Right hindlimb (tissue), 1 donor: ENCODE data around the gene MT1G.
"Not testable (repeated sequence)": the region's sequence is repeated elsewhere in the genome, so short reads cannot be mapped to it uniquely, and the experiment has no call there.

Experiments used
- DNase-seq: peaks from one replicate; pipeline ENCODE4 v3.0.0-alpha.2; 2018

The MT1G gene

DNA sequence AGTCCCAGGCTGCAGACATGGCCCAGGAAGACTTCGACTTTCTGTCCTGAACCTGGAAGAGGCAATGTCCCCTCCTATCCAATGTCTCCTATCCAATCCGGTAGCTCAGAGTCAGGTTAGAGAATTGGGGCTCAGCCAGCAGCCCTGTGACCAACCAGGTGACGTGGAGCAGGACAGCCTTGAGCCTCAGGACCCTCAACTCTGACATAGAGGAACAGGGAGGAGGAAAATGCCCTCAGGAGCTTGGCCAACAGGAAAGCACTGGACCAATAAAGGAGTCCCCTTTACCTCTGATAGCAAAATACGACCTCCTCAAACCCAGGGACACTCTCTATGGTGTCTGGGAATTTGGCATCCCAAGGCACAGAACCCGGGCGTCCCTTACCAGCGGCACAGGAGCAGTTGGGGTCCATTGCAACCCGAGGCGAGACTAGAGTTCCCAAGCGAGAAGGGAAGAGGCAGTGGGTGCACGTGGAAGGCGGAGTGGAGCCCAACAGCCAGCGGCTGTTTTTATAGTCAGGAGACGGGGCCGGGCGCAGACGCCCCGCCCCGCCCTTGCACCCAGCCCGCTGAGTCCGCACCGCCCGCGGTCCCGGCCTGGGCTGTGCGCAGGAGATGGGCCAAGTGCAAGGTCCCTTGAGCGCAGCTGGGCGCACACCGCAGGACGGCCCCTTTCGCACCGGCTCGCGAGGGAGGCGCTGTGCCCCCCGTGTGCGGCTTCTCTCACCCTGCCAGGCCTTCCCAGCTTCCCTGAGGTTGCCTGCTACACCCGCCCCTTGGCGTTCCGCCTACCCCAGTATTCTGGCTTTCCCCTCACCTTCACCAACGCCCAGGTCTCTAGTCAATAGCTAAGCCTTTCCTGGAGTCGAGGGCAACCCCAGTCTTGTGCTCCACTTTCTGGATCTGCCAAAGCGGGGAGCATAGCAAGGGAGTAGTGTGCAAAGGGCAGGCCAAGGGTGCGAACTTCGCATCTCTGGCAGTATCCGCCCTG, at the start of gene MT1G:
Gene MT1G (minus strand): TSS at position 485 of the 991 bp plus-strand sequence. CDS start 72 bp downstream, at position 413.
- DNase-seq = no peak

DNA sequence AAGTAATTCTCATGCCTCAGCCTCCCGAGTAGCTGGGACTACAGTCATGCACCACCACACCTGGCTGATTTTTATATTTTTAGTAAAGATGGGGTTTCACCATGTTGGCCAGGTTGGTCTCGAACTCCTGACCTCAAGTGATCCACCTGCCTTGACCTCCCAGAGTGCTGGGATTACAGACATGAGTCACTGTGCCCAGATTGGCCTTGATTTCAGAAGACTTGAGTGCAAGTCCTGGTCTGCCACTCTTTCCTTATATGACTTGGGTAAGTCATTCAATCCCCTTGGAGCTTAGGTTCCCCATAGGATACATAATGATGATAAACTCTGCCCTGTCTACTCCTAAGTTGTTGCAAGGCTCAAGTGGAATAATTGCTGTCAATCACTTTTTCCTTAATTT, 49.7 kb upstream of the MT1G start:
- DNase-seq = not testable (repeated sequence)

DNA sequence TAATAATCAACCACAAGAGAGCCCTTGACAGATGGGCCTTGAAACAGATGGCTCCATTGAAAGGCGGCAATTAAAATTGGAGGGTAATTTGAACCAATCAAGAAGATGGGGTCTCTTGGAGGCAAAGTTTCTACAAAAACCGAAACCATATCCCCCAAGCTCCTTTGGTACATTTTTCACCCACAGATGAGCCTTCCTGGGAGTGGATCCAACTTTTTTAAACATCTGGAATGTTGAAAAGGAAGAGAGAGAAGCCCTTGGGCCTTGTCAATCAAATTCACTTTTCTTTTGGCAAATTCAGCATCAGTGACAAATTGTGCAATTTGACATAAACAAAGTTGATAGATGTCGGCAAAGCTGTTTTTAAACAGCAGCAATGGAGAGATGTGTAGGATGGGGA, 48.9 kb upstream of the MT1G start:
- DNase-seq = no peak

DNA sequence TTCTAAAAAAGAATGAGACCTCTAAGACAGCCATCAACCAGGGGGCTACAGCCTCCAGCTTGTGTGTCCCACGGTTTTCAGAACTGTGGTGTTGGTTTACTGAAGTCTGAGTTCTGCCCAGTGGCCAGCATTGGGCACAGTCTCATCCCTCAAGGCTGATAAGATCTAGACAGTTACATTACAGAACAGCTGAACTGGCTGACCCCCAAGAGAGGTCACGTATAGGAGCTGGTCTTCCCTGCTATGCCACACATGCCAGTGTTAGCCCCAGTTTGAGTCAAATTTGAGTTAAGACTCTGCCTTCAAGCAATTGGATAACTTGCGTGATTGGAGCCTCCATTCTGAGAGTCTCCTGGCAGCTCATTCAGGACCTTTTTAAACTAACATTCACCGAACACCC, 47.3 kb upstream of the MT1G start:
- DNase-seq = no peak

DNA sequence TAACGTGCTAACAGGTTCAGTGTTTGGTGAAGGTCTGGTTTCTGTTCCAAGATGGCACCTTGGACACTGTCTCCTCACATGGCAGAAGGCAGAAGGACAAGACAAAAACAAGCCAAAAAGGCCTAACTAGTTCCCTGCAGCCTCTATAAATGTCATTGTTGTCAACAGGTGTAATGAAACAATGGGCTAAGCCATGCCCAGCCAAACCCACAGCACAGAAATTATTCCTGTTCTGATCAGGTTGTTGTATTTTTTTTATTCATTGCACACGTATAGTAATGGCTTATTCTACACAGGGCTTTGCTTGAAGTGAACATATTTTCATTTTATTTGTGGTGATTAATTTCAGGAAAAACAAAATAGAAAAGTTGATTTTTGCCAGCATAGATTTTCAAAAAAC, 45.9 kb upstream of the MT1G start:
- DNase-seq = no peak

DNA sequence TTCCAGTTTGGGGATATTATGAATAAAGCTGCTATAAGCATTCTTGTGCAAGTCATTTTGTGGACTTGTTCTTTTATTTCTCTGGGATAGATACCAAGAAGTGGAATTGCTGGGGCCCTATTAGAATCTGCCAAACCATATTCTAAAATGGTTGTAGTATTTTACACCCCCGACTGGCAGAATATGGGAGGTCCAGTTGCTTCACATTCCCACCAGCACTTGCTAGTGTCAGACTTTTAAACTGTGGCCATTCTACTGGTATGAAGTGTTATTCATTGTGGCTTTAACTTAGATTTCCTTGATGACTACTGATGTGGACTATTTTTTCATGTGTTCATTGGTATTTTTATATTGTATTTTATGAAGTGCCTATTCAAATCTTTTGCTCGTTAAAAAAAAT, 44.0 kb upstream of the MT1G start:
- DNase-seq = no peak

DNA sequence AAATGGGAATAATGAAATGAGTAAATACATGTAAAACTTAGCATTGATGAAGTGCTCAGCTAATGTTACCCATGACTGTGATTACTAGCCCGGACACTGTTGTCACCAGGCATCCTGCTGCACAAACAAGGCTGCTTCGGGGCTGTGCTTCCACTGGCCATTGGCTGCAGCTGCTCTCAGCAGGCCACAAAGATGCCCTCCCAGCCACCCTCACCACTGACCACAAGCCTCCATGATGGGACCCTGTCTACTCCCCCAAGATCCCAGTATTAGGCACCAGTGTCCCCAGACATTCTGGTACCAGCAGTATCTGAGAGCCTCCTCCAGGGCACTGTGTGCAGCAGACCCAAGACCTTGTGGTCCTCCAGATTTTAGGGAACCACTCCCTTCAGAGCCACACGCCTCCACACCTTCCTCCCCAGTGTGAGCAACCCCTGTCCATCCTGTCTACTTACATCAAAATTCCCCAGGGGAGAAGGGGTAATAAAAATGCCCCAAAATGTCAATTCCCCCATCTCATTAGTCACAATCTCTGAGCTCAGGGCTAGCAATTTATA, 42.4 kb upstream of the MT1G start:
- DNase-seq = no peak

DNA sequence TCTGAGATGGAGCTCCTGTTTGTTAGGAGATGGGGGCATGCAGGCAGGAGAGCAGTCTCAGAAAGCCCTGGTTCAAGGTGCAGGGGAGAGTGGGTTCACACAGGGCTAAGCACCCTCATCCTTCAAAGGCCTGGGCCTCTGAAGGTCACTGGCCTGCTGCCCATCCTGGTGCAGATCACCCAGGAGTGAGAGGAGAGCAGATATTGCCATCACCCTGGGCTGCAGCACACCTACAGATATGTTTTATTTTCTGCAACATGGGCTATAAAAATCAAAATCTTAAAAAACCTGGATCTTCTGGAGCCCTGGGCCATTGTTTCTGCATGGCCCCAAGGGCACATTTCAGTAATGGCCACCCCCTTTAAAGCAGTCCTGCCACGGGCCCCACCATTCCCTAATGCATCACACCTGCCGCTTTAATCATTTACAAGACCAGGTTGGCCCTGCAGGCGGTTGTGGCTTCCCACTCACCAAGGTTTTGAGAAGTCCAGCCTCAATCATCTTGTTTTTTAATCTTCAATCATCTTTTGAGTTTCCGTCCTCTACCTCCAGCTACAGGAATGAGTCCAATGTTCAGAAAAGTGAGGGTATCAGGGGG, 41.7 kb upstream of the MT1G start:
- DNase-seq = no peak

DNA sequence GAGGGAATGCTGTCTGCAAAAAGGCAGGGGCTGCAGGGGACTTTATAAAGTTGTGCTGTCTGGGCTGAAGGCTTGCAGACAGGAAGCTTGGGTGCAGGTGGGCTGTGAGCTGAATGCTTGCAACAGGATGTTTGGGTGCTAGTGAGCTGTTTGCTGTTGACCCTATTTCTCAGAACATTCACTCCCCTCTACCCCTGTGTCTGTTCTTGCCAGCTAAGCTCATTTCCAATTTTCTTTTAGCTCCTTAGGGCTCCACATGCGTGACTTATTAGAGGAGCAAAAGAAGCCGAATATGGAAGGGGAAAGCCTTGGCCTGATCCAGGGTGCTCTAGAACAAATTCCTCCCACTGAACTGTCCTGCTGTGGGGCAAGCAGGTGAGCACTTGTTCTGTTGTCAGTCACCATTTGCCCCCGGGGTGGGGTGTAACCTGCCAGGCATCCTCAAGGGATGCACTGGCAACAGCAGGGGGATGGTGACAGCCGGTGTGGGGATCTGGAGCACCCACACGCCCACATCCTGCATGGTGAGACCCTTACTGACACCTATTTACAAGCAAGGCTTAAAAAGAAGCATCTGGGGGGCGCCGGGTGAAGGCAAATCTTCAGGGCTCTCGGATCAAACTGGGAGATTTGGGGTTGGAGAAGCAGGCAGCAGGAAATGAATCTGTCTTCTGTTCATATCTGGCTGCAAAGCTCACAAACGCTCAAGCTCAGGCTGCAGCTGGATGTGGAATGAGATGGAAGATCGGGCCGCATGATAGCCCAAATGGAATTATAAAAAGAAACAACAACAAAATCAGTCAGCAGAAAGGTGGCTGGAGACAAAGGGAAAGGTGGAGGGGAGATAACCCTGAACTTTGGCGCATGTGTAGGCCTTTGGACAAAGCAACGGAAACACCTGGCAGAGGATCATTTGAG, 40.9 kb upstream of the MT1G start:
- no peak for DNase-seq

DNA sequence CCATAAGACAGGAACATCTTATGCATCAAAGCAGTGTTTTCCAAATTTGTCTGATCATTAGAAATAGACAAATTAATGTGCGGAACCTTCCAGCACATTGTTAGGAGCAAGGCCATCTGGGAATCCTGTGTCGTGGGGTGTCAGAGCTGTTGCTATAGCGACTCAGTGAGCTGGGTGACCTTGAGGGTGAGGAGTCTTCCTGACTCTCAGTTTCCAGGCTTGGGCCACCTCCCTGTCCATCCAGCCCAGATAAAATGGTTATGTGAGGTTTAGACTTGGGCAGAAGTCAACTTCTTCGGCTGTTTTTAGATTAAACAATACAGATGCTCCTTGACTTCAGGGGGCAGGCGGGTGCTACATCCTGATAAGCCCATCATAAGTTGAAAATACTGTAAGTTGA, 35.0 kb upstream of the MT1G start:
- DNase-seq = no peak

DNA sequence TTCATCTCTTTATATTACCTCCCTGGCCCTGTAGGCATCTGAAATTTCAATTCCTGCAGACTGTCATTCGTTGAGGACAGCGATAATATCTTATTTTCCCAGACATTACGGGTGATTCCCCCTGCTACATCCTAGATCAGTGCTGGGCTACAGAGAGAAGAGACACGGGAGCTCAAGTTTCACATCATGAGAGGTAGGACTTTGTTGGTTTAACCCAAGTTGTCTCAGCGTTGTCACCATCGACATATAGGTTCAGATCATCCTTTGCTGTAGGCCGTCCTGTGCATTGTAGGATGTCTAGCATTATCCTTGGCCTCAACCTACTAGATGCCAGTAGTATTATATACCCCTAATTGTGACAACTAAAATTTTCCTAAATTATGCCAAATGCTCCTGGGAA, 33.7 kb upstream of the MT1G start:
- DNase-seq = no peak

DNA sequence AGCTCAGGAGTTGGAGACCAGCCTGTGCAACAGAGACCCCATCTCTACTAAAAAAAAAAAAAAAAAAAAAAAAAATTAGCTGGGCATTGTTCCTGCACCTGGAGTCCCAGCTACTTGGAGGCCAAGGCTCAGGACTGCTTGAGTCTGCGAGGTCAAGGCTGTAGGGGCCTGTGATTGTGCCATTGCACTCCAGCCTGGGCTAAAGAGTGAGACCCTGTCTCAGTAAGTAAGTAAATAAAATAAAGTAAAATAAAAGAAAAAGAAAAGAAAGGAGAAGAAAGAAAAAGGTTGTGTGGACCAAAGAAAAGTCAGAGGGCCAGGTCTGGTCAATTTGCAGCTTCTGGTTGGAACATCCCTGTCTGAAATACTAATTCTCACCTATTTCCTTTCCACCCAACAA, 32.8 kb upstream of the MT1G start:
- DNase-seq = no peak

DNA sequence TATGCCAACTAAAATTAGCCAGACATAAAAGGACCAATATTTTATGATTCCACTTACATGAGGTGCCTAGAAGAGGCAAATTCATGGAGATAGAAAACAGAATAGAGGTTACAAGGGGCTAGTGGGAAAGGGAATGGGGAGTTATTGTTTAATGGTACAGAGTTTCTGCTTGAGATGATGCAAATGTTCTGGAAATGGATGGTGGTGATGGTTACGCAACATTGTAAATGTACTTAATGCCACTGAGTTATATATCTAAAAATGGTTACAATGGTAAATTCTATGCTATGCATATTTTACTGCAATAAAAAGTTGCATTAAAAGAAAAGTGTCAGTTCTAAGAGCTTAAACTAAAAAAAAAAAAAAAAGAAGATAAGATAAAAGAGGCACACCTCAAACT, 32.3 kb upstream of the MT1G start:
- no peak for DNase-seq

DNA sequence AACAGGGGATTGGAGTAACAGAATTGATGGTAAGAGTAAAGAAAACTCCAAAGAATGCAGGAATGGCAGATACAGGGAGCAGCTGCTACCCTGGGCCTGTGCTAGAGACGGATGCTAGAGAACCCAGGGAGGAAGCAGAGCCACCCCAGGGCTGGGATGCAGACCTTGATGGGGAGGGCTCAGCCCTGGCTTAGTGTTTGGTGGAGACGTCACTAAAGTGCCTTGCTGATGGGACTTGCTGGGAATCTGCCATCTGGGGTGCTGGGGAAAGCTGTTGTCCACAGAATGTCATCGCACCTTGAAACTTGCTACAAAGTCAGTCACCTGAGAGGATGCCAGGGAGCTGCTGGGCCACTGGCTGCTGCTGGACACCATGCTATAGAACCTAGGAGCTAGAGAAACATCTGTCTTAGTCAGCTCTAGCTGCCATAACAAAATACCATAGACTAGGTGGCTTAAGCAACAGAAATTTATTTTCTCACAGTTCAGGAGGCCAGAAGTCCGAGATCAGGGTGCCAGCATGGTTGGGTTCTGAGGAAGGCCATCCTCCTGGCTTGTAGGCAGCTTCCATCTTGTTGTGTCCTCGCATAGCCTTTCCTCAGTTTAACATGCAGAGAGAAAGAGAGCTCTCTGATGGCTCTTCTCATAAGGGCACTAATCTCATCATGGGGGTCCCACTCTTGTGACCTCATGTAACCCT, 29.7 kb upstream of the MT1G start:
- DNase-seq = no peak

DNA sequence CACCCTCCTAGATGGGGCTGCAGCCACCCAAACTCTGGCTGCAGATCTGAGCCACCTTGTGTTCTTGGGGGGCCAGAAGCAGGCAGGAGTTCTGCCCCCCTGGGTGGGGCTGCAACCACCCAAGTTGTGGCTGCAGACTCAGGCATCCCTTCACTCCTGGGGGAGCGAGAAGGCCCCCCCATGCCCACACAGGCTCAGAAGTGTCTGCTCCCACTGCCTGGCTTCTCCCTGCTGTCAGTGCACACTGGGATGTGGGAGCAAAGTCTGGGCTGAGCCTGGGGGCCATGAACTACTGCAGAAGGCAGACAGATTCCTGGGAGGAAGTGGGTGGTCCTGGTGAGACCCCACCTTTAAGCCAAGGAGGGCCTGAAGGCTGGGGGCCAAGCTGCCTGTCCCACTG, 27.4 kb upstream of the MT1G start:
- DNase-seq = no peak

DNA sequence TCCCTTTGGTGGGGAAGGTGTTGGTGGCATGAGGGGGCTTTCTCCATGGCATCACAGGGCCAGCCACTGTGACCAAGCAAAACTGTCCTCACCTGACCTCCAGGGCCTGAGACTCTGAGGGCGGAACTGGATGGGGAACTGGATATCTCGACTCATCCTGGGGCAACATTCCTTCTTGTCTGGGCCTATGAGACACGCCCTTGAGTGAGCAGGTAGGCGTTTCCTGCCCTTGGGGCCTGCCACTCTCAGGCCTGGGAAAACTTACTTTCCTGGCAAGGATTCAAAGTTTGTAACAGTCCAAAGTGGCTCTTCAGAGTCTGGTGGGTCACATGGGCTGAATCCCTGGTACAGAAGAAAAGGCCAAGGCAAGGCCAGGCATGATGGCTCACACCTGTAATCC, 24.0 kb upstream of the MT1G start:
- no peak for DNase-seq

DNA sequence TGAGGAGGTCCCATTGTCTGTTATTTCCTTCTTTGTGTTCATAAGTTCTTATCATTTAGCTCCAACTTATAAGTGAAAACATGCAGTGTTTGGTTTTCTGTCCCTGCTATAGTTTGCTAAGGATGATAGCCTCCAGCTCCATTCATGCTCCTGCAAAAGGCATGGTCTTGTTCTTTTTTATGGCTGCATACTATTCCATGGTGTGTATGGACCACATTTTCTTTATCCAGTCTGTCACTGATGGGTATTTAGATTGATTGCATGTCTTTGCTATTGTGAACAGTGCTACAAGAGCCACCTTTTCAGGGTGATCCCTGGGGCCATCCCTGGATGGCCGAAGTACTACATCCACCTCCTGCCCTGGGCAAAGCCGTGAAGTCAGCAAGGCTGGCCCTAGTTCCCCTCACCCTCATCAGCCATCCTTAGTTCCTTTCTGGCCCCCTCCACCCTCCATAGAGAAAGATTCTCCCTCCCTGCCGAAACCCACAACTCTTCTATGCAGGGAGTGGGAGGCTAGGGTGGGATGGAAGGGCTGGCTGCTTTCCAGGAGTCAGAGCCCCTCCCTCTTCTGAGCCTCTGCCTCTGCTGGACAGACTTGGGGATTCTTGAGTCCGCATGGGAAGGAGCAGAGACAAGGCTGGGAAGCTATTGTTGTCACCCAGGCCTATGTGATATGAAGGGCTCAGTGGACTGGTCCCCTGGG, 22.7 kb upstream of the MT1G start:
- no peak for DNase-seq

DNA sequence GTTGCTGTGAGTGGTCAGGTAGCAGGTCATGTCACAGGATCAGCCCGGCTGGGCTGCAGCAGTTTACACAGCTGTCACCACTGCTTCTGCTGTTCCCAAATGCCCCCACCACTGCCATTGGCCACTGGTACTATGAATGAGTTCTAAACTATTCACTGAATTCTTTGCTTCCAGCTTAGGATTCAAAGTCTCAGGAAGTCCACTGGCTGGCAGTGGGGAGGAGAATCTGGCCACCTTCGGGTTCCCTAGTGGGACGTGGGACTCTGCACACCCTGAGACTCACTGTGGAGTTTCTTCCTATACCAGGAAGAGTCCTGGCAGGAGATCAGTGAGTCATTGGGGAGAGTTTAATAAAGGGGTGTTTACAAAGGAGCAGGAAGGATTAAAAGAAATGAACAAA, 21.3 kb upstream of the MT1G start:
- DNase-seq = no peak

DNA sequence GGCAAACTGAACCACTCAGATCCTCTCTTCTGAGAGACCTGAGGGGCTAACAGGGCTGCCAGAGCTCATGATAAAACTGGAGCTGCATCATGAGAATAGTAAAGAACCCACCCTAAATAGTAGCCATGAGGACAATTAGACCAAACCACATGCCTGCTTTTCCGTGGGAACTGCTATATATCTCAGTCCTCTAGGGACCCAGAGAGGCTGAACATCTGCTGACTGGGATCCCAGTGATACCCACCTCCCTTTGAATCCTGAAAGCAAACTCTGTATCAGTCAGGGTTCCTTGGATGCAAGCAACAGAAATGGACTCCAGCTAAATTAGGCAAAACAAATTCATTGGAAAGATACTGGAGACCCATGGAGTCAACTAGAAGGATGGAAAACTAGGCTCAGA, 20.9 kb upstream of the MT1G start:
- no peak for DNase-seq

DNA sequence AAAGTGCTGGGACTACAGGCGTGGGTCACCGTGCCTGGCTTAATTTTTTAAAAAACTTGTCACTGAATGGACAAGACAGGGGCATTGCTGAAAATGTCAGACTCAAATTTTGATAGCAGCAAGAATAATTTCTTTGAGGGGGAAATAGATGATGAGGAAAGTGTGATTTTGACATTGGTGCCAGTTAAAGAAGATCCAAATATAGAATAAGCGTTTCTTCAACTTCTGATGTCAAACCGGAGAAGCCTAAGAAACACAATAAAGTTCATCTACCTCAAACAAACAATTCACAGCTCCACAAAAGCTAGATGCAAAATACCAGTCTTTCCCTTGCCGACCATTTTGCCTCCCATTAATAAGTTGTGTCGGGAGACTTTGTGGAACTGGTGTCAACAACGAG, 18.9 kb upstream of the MT1G start:
- DNase-seq = no peak

DNA sequence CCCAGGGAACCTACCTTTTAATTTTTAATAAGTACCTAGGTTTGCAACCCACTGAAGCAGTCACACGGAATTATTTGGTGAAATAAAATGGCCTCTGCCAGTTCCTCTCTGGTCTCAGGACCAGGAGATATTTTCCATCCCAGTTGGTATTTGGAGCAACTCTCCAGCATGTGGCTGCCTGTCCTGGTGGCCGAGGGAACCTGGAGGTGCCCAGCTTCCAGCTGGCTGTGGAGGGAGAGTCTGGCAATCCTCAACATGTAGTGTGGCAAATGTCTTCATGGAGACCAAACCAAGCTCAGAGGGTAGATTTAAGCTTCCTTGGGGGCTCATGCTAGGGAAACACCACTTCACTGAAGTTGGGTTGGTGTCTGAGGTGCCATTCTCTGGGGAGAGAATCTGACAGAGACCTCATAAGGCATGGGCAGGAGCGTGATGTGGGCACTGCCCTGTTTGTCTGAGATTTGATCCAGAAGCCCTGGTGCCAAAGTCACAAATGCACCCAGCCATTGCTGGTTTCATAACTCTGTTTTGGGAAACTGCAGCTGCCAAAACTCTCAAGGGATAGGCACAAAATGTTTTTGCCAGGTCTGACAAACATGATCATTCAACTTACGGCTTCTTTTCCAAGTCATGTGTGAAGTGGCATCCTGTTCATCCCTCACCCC, 17.2 kb upstream of the MT1G start:
- DNase-seq = no peak
